Thyroid gland (tissue), 4 donors: ENCODE results near the gene ABCD1.

ENCODE experiments used
- CTCF ChIP-seq, 6 experiments: fragments of 200-600 bp in 3 of 6; fragments of 450-650 bp in 3 of 6; sonication (generic) in 3 of 6; IDR thresholded peaks; one replicate each; pipeline ENCODE4 v1.5.1; 2016 to 2019; ENCODE audit warnings: antibody characterized with exemption in 6 of 6, mild to moderate bottlenecking in 2 of 6, inconsistent platforms in 1 of 6, moderate library complexity in 1 of 6
- POLR2A ChIP-seq, 2 donors: fragments of 450-650 bp; IDR thresholded peaks; one replicate each; pipeline ENCODE4 v1.6.1; 2017; ENCODE audit warnings: antibody characterized with exemption in 2 of 2, mild to moderate bottlenecking in 2 of 2, moderate library complexity in 1 of 2

GRCh38 chrX:153774576-153775292, 50.1 kb downstream of the ABCD1 start:
- TF ChIP-seq POLR2A (IDR thresholded peaks at IDR 0.05) = no peak
- no peak for TF ChIP-seq CTCF (IDR thresholded peaks at IDR 0.05)
